B cell (primary cell): ENCODE measurements around the gene ANKRD28.
"Not testable (repeated sequence)": the region's sequence is repeated elsewhere in the genome, so short reads cannot be mapped to it uniquely, and the experiment has no call there.

ENCODE experiments used
- CTCF ChIP-seq: fragments of 200-600 bp; IDR thresholded peaks from one replicate; pipeline ENCODE4 v1.8.0; 2022; ENCODE audit warnings: antibody characterized with exemption, mild to moderate bottlenecking
- EZH2 ChIP-seq: IDR thresholded peaks from 2 replicates; pipeline ENCODE4 v1.6.1; 2012; ENCODE audit warnings: borderline replicate concordance, low read depth, mild to moderate bottlenecking, moderate library complexity, low read length; ENCODE audit not compliant: insufficient read depth, poor library complexity, severe bottlenecking

- not testable (repeated sequence) for TF ChIP-seq CTCF, EZH2
These were observed 22.7 kb downstream of the ANKRD28 start for GRCh38 chr3:15774931-15775560.
